ENCODE results near the gene UQCRC1.
"Not testable (repeated sequence)": the region's sequence is repeated elsewhere in the genome, so short reads cannot be mapped to it uniquely, and the experiment has no call there.

The UQCRC1 gene

GRCh38 chr3:48553886-48554845, 55.3 kb downstream of the UQCRC1 start:
- no peak for DNase-seq

DNA sequence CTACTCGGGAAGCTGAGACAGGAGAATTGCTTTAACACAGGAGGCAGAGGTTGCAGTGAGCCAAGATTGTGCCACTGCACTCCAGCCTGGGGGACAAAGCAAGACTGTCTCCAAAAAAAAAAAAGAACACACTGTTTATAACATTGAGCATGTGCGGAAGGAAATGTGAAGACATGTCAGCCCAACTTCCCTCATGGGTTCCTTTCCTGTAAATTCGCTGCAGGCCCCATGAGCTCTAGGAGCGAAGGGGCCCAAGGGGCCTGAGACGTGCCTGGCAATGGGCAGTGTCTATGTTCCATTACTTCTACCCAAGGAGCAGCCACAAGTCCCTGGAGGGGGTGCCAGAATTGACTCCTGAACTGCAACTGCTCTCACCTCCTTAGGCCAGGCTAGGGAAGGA, 56.1 kb downstream of the UQCRC1 start:
- no peak for DNase-seq

DNA sequence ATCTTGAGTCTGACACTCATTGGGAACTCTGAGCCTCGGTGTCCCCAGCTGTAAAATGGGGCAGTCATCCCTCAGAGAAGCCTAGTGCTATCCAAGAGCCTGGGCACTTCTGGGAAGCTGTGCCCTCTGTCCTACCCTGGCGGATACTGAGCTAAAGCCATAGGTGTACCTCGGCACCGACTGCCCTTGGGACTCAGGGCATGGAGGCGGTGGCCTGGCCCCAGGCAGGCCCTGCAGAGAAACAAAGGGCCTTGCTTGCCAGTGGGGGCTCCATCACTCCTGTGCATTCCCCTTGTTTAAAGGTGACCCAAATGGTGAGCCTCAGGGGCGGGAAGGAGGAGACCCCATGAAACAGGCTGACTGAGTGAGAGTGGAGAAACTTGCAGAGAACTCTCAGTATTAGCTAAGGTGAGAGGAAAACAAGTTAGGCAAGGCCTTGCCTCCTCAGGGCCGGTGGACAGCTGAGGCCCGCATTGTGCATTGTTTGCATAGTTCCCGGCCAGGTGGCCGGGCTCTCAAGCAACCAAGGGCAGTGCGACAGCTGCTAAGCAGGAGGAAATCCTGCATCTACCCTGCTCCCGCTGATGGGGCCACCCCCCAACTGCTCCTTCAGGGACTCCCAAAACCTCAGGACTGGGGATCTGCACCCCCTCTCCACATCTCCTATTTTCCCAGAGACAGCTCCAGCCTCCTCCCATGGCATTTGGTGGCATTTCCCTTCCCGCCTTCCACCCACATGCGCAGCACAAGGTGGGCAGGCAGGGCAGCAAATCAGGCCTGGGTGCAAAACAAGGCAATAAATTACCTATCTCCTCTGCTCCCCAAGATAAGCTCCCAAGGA, 57.1 kb downstream of the UQCRC1 start:
- no peak for DNase-seq

GRCh38 chr3:48551651-48552050, 57.8 kb downstream of the UQCRC1 start:
- DNase-seq: not testable (repeated sequence)

Measured in effector CD8-positive, alpha-beta T cell (primary cell).